WTC11 (cell line): ENCODE measurements around the gene SIGLEC5. TPM values are rescaled to one million over a fixed set of nuclear protein-coding genes. Genes with fewer than 3 reads are reported as not detected.

Experiments used
- ATAC-seq: fragments of 200-7000 bp; cut with Tn5 transposase; 2 replicates; pipeline ENCODE4 v1.10.0; 2021; ENCODE audit warnings: mild to moderate bottlenecking, moderate library complexity
- CTCF ChIA-PET: fragments of 300-600 bp; sonication (Branson Sonifier 250); formaldehyde crosslinking; loops from one replicate; lab custom pipeline; 2021; ENCODE audit warnings: antibody characterized with exemption; lab: Charles Lee
- POLR2A ChIA-PET: fragments of 350-600 bp; sonication (Branson Sonifier 250); formaldehyde crosslinking; loops from one replicate; lab custom pipeline; 2021; ENCODE audit warnings: antibody characterized with exemption; lab: Charles Lee
- DNase-seq: peaks from one replicate; pipeline ENCODE4 v3.0.0; 2021; ENCODE audit warnings: low spot score
- H3K27ac Mint-ChIP-seq: 2 replicates; pipeline ENCODE4 v1.8.0; 2021; ENCODE audit warnings: mixed read lengths
- H3K27me3 Mint-ChIP-seq: 2 replicates; pipeline ENCODE4 v1.8.0; 2021; ENCODE audit warnings: low read depth, mild to moderate bottlenecking, moderate library complexity, mixed read lengths
- H3K36me3 Mint-ChIP-seq: 2 replicates; pipeline ENCODE4 v1.8.0; 2021; ENCODE audit warnings: mixed read lengths
- H3K4me1 Mint-ChIP-seq: 2 replicates; pipeline ENCODE4 v1.8.0; 2022; ENCODE audit warnings: mixed read lengths
- H3K4me3 Mint-ChIP-seq: 2 replicates; pipeline ENCODE4 v1.8.0; 2021; ENCODE audit warnings: mild to moderate bottlenecking, moderate library complexity, mixed read lengths
- H3K9me3 Mint-ChIP-seq: 2 replicates; pipeline ENCODE4 v1.8.0; 2021; ENCODE audit warnings: mixed read lengths
- ATF1 ChIP-seq: sonication (generic); formaldehyde crosslinking; IDR thresholded peaks from 2 replicates; pipeline ENCODE4 v1.8.1; 2023; ENCODE audit warnings: mild to moderate bottlenecking, moderate library complexity, missing genetic modification reagents
- E2F4 ChIP-seq: sonication (generic); formaldehyde crosslinking; IDR thresholded peaks from 2 replicates; pipeline ENCODE4 v1.8.1; 2022; ENCODE audit warnings: low read depth, mild to moderate bottlenecking, moderate library complexity, missing genetic modification reagents, borderline replicate concordance
- E2F5 ChIP-seq: sonication (generic); formaldehyde crosslinking; IDR thresholded peaks from 2 replicates; pipeline ENCODE4 v1.8.1; 2022; ENCODE audit warnings: mild to moderate bottlenecking, moderate library complexity, missing genetic modification reagents
- EMX1 ChIP-seq: fragments of 250-450 bp; sonication (Bioruptor Pico); IDR thresholded peaks from 2 replicates; pipeline ENCODE4 v1.8.0; 2021; ENCODE audit warnings: mild to moderate bottlenecking
- ESRRA ChIP-seq: sonication (generic); formaldehyde crosslinking; IDR thresholded peaks from 2 replicates; pipeline ENCODE4 v1.8.1; 2022; ENCODE audit warnings: mild to moderate bottlenecking, missing genetic modification reagents, borderline replicate concordance
- FOXJ3 ChIP-seq: sonication (generic); formaldehyde crosslinking; IDR thresholded peaks from 2 replicates; pipeline ENCODE4 v1.9.0; 2021; ENCODE audit warnings: missing genetic modification reagents, mild to moderate bottlenecking, borderline replicate concordance
- GTF2I ChIP-seq: fragments of 250-450 bp; sonication (Bioruptor Pico); conservative IDR thresholded peaks from 2 replicates; pipeline ENCODE4 v1.4.0; 2021; ENCODE audit warnings: mild to moderate bottlenecking
- IRF2 ChIP-seq: sonication (generic); formaldehyde crosslinking; IDR thresholded peaks from 2 replicates; pipeline ENCODE4 v1.8.0; 2022; ENCODE audit warnings: low read depth, missing genetic modification reagents, borderline replicate concordance
- JAZF1 ChIP-seq: fragments of 250-450 bp; sonication (Bioruptor Pico); IDR thresholded peaks from 2 replicates; pipeline ENCODE4 v1.9.0; 2021; ENCODE audit warnings: moderate library complexity, mild to moderate bottlenecking, inconsistent platforms
- MYBL2 ChIP-seq: sonication (generic); formaldehyde crosslinking; IDR thresholded peaks from 2 replicates; pipeline ENCODE4 v1.8.1; 2023; ENCODE audit warnings: mild to moderate bottlenecking, moderate library complexity, missing genetic modification reagents
- PRRX2 ChIP-seq: fragments of 250-450 bp; sonication (Bioruptor Pico); IDR thresholded peaks from 2 replicates; pipeline ENCODE4 v1.8.0; 2021; ENCODE audit warnings: mild to moderate bottlenecking
- RELA ChIP-seq: sonication (generic); formaldehyde crosslinking; IDR thresholded peaks from 2 replicates; pipeline ENCODE4 v1.8.1; 2022; ENCODE audit warnings: missing genetic modification reagents, mild to moderate bottlenecking, borderline replicate concordance
- SP1 ChIP-seq: sonication (generic); formaldehyde crosslinking; conservative IDR thresholded peaks from 2 replicates; pipeline ENCODE4 v1.8.1; 2022; ENCODE audit warnings: missing genetic modification reagents
- TCF7 ChIP-seq: sonication (generic); formaldehyde crosslinking; IDR thresholded peaks from 2 replicates; pipeline ENCODE4 v1.8.0; 2022; ENCODE audit warnings: mild to moderate bottlenecking, low read depth, missing genetic modification reagents, moderate library complexity
- TEAD1 ChIP-seq: sonication (generic); formaldehyde crosslinking; IDR thresholded peaks from 2 replicates; pipeline ENCODE4 v1.8.0; 2022; ENCODE audit warnings: mild to moderate bottlenecking, missing genetic modification reagents
- TP53 ChIP-seq: sonication (generic); formaldehyde crosslinking; IDR thresholded peaks from 2 replicates; pipeline ENCODE4 v1.8.1; 2023; ENCODE audit warnings: mild to moderate bottlenecking, missing genetic modification reagents
- USF2 ChIP-seq: sonication (generic); formaldehyde crosslinking; IDR thresholded peaks from 2 replicates; pipeline ENCODE4 v1.8.1; 2023; ENCODE audit warnings: mild to moderate bottlenecking, missing genetic modification reagents, moderate library complexity
- ZNF121 ChIP-seq: sonication (generic); formaldehyde crosslinking; IDR thresholded peaks from 2 replicates; pipeline ENCODE4 v1.8.0; 2023; ENCODE audit warnings: missing genetic modification reagents
- ZNF232 ChIP-seq: sonication (generic); formaldehyde crosslinking; IDR thresholded peaks from 2 replicates; pipeline ENCODE4 v1.8.0; 2022; ENCODE audit warnings: mild to moderate bottlenecking, missing genetic modification reagents
- ZNF317 ChIP-seq: sonication (generic); formaldehyde crosslinking; IDR thresholded peaks from 2 replicates; pipeline ENCODE4 v1.8.1; 2023; ENCODE audit warnings: low read depth, mild to moderate bottlenecking, moderate library complexity, missing genetic modification reagents, borderline replicate concordance
- total RNA-seq: library from RNA; stranded (reverse); gene quantifications from 3 replicates; pipeline ENCODE4 v1.2.3, GENCODE V29; 2021
- TF ChIP-seq, protein P1 (sequence below): fragments of 250-450 bp; sonication (Bioruptor Pico); IDR thresholded peaks from 2 replicates; pipeline ENCODE4 v1.9.0; 2021; ENCODE audit warnings: moderate library complexity, mild to moderate bottlenecking, inconsistent platforms, borderline replicate concordance
- TF ChIP-seq, protein P2 (sequence below): fragments of 250-450 bp; sonication (Bioruptor Pico); IDR thresholded peaks from 2 replicates; pipeline ENCODE4 v1.9.0; 2021; ENCODE audit warnings: mild to moderate bottlenecking
- TF ChIP-seq, protein P3 (sequence below): sonication (generic); formaldehyde crosslinking; conservative IDR thresholded peaks from 2 replicates; pipeline ENCODE4 v1.8.1; 2022; ENCODE audit warnings: mild to moderate bottlenecking, missing genetic modification reagents
- TF ChIP-seq, protein P4 (sequence below): fragments of 250-450 bp; sonication (Bioruptor Pico); IDR thresholded peaks from 2 replicates; pipeline ENCODE4 v1.9.0; 2021; ENCODE audit warnings: mild to moderate bottlenecking
- TF ChIP-seq, protein P5 (sequence below): sonication (generic); formaldehyde crosslinking; IDR thresholded peaks from 2 replicates; pipeline ENCODE4 v1.8.1; 2023; ENCODE audit warnings: mild to moderate bottlenecking, missing genetic modification reagents, moderate library complexity

Gene SIGLEC5
- total RNA-seq, 1 experiment from 2014 or later: 0.15 TPM

DNA sequence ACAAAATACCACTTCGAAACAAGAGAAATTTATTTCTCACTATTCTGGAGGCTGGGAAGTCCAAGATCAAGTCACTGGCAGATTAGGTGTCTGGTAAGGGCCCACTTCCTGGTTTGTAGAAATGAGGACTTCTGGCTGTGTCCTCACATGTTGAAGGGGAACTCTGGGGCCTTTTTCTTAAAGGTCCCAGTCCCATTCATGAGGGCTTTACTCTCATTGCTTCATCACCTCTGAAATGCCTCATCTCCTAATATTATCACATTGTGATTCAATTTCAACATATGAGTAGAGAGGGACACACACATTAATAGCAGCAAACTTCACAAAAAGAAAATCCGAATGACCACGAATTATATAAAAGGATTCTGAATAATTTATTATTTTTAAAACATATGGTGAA, 38.0 kb upstream of the SIGLEC5 start:
- no peak for TF ChIP-seq FOXJ3
- TF ChIP-seq, protein P1, sequence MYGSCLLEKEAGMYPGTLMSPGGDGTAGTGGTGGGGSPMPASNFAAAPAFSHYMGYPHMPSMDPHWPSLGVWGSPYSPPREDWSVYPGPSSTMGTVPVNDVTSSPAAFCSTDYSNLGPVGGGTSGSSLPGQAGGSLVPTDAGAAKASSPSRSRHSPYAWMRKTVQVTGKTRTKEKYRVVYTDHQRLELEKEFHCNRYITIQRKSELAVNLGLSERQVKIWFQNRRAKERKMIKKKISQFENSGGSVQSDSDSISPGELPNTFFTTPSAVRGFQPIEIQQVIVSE (CRISPR knock-in tag): no peak
- no peak for TF ChIP-seq JAZF1 (CRISPR knock-in tag)
- TF ChIP-seq RELA: no peak
- TF ChIP-seq TEAD1: no peak
- no peak for TF ChIP-seq MYBL2 (CRISPR knock-in tag)
- TF ChIP-seq E2F5 (CRISPR knock-in tag): no peak
- no peak for TF ChIP-seq IRF2 (CRISPR knock-in tag)
- TF ChIP-seq, protein P2, sequence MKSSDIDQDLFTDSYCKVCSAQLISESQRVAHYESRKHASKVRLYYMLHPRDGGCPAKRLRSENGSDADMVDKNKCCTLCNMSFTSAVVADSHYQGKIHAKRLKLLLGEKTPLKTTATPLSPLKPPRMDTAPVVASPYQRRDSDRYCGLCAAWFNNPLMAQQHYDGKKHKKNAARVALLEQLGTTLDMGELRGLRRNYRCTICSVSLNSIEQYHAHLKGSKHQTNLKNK (CRISPR knock-in tag): no peak
- TF ChIP-seq, protein P3, sequence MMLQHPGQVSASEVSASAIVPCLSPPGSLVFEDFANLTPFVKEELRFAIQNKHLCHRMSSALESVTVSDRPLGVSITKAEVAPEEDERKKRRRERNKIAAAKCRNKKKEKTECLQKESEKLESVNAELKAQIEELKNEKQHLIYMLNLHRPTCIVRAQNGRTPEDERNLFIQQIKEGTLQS: no peak
- no peak for TF ChIP-seq GTF2I
- no peak for TF ChIP-seq SP1 (CRISPR knock-in tag)
- TF ChIP-seq, protein P4, sequence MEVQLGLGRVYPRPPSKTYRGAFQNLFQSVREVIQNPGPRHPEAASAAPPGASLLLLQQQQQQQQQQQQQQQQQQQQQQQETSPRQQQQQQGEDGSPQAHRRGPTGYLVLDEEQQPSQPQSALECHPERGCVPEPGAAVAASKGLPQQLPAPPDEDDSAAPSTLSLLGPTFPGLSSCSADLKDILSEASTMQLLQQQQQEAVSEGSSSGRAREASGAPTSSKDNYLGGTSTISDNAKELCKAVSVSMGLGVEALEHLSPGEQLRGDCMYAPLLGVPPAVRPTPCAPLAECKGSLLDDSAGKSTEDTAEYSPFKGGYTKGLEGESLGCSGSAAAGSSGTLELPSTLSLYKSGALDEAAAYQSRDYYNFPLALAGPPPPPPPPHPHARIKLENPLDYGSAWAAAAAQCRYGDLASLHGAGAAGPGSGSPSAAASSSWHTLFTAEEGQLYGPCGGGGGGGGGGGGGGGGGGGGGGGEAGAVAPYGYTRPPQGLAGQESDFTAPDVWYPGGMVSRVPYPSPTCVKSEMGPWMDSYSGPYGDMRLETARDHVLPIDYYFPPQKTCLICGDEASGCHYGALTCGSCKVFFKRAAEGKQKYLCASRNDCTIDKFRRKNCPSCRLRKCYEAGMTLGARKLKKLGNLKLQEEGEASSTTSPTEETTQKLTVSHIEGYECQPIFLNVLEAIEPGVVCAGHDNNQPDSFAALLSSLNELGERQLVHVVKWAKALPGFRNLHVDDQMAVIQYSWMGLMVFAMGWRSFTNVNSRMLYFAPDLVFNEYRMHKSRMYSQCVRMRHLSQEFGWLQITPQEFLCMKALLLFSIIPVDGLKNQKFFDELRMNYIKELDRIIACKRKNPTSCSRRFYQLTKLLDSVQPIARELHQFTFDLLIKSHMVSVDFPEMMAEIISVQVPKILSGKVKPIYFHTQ: no peak
- DNase-seq: no peak
- ChIA-PET CTCF (interaction anchor here (0.8 kb wide), 1 partner anchor 11 kb away, joined by 3 read pairs; no protein-coding TSS in a partner anchor), POLR2A (no interaction called here)
- Mint-ChIP-seq H3K27me3 (peaks cover 26% of the 10 kb centered on the region), H3K9me3 (peaks cover 7% of the 10 kb centered on the region), H3K36me3 (no peaks in the 10 kb centered on the region), H3K4me3 (no peak overlapping the region), H3K27ac (no peak overlapping the region), H3K4me1 (no peaks in the 10 kb centered on the region)
- ATAC-seq: no peak

DNA sequence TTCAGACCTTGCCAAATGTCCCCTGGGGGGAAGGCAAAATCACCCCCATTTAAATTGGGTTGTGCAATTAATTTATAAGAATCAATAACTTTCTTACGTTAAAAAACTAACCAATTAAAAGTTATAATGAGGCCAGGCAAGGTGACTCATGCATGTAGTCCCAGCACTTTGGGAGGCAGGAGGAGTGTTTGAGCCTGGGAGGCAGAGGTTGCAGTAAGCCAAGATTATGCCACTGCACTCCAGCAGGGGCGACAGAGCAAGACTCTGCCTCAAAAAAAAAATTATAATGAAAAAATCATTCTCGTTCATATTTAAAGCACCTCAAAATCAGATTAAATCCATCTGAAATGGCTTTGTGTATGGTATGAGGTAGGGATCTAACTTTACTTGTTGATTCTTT, 34.8 kb upstream of the SIGLEC5 start:
- POLR2A ChIA-PET: no interaction called here
- DNase-seq: no peak
- peaks cover 16% of the 10 kb centered on the region for H3K27me3 Mint-ChIP-seq
- CTCF ChIA-PET: no interaction called here
- no peak overlapping the region for H3K27ac Mint-ChIP-seq
- H3K9me3 Mint-ChIP-seq: peaks cover 5% of the 10 kb centered on the region
- ATAC-seq: no peak
- no peak overlapping the region for H3K4me3 Mint-ChIP-seq
- no peaks in the 10 kb centered on the region for H3K4me1 Mint-ChIP-seq
- H3K36me3 Mint-ChIP-seq: no peaks in the 10 kb centered on the region
- TF ChIP-seq GTF2I (no peak), EMX1 (no peak), TP53 (no peak), ESRRA (no peak), ZNF232 (CRISPR knock-in tag) (no peak), E2F5 (CRISPR knock-in tag) (no peak)
- TF ChIP-seq, all 79 proteins: peak for 0

- ATAC-seq (no peak), DNase-seq (no peak)
- ChIA-PET POLR2A (no interaction called here), CTCF (no interaction called here)
- H3K27me3 Mint-ChIP-seq: peaks cover 11% of the 10 kb centered on the region
- peaks cover 3% of the 10 kb centered on the region; the same call in 1 of the 2 replicates for H3K9me3 Mint-ChIP-seq
- H3K4me3 Mint-ChIP-seq: no peak overlapping the region
- no peaks in the 10 kb centered on the region for H3K4me1 Mint-ChIP-seq
- H3K36me3 Mint-ChIP-seq: no peaks in the 10 kb centered on the region
- no peak overlapping the region for H3K27ac Mint-ChIP-seq
- TF ChIP-seq, protein P5, sequence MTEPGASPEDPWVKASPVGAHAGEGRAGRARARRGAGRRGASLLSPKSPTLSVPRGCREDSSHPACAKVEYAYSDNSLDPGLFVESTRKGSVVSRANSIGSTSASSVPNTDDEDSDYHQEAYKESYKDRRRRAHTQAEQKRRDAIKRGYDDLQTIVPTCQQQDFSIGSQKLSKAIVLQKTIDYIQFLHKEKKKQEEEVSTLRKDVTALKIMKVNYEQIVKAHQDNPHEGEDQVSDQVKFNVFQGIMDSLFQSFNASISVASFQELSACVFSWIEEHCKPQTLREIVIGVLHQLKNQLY (CRISPR knock-in tag): no peak
- no peak for TF ChIP-seq ATF1 (CRISPR knock-in tag)
- TF ChIP-seq ZNF317: no peak
- no peak for TF ChIP-seq PRRX2 (CRISPR knock-in tag)
- TF ChIP-seq E2F4 (CRISPR knock-in tag): no peak
- no peak for TF ChIP-seq TCF7
- no peak for TF ChIP-seq USF2 (CRISPR knock-in tag)
- no peak for TF ChIP-seq ZNF121
Observed at GRCh38 chr19:51664131-51664530, 33.9 kb upstream of the SIGLEC5 start.
